ENCODE measurements around the gene RALGAPA1. TPM values are rescaled to one million over a fixed set of nuclear protein-coding genes. Genes with fewer than 3 reads are reported as not detected.

RALGAPA1 gene
- total and polyA plus RNA-seq, 2 of the 13 experiments (the other 11 are each of a cell fraction or from before 2014, with no cell fraction given), result 65.0 to 89.2 TPM

DNA sequence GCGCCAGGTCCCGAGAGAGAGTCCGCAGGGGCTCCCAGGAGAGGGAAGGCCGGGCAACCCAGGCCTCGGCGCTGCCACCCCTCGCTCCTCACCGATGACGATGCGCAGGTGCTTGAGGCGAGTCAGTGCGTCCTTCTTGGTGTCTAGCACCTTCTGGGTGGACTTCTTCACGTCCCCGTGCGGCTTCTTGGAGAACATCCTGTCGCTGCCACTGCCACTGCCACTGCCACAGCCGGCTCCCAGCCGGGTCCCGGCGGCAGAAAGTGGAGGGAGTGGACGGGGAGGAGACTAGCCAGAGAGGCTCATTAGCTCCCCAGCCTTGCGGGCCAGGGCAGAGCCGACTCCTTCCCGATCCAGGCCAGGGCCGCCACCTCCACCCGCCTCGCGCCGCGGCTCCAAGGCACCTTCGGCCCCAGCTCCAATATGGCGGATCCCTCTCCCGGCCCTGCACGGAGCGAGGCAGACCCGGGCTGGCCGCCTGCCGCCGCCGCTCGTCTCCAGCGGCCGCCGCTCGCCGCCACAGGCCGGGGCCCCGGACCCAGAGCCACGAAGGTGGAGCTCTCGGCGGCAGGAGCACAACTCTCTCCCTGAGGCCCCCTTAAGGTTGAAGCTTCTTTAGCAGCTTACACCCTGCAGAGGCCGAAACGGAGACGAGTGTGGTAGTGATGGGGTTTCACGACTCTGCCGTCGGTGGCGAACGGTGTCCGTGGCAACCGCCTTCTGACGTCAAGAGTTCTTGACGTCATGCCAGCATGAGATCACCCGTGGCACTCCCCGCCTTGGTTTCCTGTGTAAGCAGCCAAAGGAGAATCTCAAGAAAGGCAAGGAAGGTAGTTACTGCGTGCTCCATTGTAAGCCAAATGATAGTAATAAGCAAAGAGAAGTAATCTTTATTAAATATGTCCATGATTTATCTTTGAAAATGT is at the start of gene RALGAPA1 (continued):
- TF ChIP-seq, protein P1, sequence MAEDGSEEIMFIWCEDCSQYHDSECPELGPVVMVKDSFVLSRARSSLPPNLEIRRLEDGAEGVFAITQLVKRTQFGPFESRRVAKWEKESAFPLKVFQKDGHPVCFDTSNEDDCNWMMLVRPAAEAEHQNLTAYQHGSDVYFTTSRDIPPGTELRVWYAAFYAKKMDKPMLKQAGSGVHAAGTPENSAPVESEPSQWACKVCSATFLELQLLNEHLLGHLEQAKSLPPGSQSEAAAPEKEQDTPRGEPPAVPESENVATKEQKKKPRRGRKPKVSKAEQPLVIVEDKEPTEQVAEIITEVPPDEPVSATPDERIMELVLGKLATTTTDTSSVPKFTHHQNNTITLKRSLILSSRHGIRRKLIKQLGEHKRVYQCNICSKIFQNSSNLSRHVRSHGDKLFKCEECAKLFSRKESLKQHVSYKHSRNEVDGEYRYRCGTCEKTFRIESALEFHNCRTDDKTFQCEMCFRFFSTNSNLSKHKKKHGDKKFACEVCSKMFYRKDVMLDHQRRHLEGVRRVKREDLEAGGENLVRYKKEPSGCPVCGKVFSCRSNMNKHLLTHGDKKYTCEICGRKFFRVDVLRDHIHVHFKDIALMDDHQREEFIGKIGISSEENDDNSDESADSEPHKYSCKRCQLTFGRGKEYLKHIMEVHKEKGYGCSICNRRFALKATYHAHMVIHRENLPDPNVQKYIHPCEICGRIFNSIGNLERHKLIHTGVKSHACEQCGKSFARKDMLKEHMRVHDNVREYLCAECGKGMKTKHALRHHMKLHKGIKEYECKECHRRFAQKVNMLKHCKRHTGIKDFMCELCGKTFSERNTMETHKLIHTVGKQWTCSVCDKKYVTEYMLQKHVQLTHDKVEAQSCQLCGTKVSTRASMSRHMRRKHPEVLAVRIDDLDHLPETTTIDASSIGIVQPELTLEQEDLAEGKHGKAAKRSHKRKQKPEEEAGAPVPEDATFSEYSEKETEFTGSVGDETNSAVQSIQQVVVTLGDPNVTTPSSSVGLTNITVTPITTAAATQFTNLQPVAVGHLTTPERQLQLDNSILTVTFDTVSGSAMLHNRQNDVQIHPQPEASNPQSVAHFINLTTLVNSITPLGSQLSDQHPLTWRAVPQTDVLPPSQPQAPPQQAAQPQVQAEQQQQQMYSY (CRISPR knock-in tag; IDR thresholded peaks at IDR 0.05), result peak; percentile 89
- TF ChIP-seq ARHGAP35 (CRISPR knock-in tag; IDR thresholded peaks at IDR 0.05; ENCODE audit: borderline replicate concordance) (peak; percentile 97), HMGA1 (CRISPR knock-in tag; conservative IDR thresholded peaks at IDR 0.05) (0 out of 2 replicates have a peak, but pooled peaks have one; percentile 5), ZNF451 (CRISPR knock-in tag; IDR thresholded peaks at IDR 0.05) (peak; percentile 96), ZNF749 (CRISPR knock-in tag; IDR thresholded peaks at IDR 0.05; ENCODE audit: borderline replicate concordance) (peak; percentile 99), ZNF619 (CRISPR knock-in tag; IDR thresholded peaks at IDR 0.05) (peak; percentile 99), SOX5 (CRISPR knock-in tag; IDR thresholded peaks at IDR 0.05; ENCODE audit: borderline replicate concordance) (peak; percentile 64), THAP11 (CRISPR knock-in tag; IDR thresholded peaks at IDR 0.05) (peak; percentile 87), NR2F2 (IDR thresholded peaks at IDR 0.05; ENCODE audit: borderline replicate concordance, low read depth) (peak; percentile 43; the same call in 1 of the 2 replicates), HNF4A (CRISPR knock-in tag; IDR thresholded peaks at IDR 0.05) (peak; percentile 50), POLR2A (IDR thresholded peaks at IDR 0.05; ENCODE audit: insufficient read depth in 1 of 2, low read depth in 2 of 2, low read length in 2 of 2) (peak; percentile 80 to 96), POLR2G (IDR thresholded peaks at IDR 0.05; ENCODE audit: low read depth, low read length) (peak; percentile 97), WIZ (CRISPR knock-in tag; IDR thresholded peaks at IDR 0.05) (peak; percentile 93), ZNF567 (CRISPR knock-in tag; IDR thresholded peaks at IDR 0.05; ENCODE audit: borderline replicate concordance) (peak; percentile 96), ZNF678 (CRISPR knock-in tag; IDR thresholded peaks at IDR 0.05) (peak; percentile 57), ZNF720 (CRISPR knock-in tag; IDR thresholded peaks at IDR 0.05) (peak; percentile 75; the same call in 1 of the 2 replicates), ZNF180 (CRISPR knock-in tag; IDR thresholded peaks at IDR 0.05; ENCODE audit: borderline replicate concordance, low read depth) (peak; percentile 63; the same call in 1 of the 2 replicates), ATF7 (IDR thresholded peaks at IDR 0.05) (peak; percentile 94), ATF7 (CRISPR knock-in tag; IDR thresholded peaks at IDR 0.05) (peak; percentile 97), ZNF773 (CRISPR knock-in tag; IDR thresholded peaks at IDR 0.05; ENCODE audit: borderline replicate concordance) (peak; percentile 93; the same call in 1 of the 2 replicates)
- TF ChIP-seq, protein P2, sequence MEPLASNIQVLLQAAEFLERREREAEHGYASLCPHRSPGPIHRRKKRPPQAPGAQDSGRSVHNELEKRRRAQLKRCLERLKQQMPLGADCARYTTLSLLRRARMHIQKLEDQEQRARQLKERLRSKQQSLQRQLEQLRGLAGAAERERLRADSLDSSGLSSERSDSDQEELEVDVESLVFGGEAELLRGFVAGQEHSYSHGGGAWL (CRISPR knock-in tag; IDR thresholded peaks at IDR 0.05), result peak; percentile 94
- TF ChIP-seq, protein P3, sequence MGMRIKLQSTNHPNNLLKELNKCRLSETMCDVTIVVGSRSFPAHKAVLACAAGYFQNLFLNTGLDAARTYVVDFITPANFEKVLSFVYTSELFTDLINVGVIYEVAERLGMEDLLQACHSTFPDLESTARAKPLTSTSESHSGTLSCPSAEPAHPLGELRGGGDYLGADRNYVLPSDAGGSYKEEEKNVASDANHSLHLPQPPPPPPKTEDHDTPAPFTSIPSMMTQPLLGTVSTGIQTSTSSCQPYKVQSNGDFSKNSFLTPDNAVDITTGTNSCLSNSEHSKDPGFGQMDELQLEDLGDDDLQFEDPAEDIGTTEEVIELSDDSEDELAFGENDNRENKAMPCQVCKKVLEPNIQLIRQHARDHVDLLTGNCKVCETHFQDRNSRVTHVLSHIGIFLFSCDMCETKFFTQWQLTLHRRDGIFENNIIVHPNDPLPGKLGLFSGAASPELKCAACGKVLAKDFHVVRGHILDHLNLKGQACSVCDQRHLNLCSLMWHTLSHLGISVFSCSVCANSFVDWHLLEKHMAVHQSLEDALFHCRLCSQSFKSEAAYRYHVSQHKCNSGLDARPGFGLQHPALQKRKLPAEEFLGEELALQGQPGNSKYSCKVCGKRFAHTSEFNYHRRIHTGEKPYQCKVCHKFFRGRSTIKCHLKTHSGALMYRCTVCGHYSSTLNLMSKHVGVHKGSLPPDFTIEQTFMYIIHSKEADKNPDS (CRISPR knock-in tag; IDR thresholded peaks at IDR 0.05), result peak; percentile 92; the same call in 1 of the 2 replicates
- TF ChIP-seq, protein P4, sequence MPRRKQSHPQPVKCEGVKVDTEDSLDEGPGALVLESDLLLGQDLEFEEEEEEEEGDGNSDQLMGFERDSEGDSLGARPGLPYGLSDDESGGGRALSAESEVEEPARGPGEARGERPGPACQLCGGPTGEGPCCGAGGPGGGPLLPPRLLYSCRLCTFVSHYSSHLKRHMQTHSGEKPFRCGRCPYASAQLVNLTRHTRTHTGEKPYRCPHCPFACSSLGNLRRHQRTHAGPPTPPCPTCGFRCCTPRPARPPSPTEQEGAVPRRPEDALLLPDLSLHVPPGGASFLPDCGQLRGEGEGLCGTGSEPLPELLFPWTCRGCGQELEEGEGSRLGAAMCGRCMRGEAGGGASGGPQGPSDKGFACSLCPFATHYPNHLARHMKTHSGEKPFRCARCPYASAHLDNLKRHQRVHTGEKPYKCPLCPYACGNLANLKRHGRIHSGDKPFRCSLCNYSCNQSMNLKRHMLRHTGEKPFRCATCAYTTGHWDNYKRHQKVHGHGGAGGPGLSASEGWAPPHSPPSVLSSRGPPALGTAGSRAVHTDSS (CRISPR knock-in tag; conservative IDR thresholded peaks at IDR 0.05), result peak; percentile 79
